Measurements from ENCODE around the gene ATP8B3. TPM values are rescaled to one million over a fixed set of nuclear protein-coding genes. Genes with fewer than 3 reads are reported as not detected.
A peak's percentile ranks its signal among the peaks of the same experiment; 100 is the strongest.

ATP8B3 gene
- total and polyA plus RNA-seq, 2 donors (not counting 1 experiment from before 2014, with no cell fraction given): 2.3 to 3.0 TPM

DNA sequence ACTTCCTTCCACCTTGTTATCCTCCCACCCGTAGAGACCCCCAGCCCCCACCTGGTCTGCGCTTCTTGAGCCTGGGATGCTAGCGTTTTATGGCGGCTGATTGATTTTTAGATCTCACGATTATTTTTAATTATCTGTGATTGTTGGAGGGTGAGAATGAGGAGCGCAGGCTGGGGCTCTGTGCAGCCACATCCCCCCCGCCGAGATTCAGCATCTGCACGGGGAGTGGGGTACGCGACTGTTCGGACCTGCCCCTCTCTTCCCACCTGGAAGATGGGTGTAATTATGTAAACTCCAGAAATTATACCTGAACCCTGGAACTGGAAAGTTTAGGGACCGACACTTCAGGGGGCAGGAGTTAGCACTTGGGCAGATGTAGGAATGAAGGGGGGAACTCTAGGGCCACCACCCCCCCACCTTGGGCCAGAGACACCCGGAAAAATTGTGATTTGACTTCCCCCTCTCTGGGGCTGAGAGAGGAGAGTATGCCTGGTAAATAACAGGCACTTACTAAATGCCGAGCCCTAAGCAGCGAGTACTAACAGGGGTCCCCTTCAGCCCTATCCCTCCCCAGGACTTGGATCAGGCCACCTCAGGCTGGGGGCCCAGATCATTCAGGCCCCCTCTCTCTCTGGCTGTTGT, 60.6 kb downstream of the ATP8B3 start:
- no peak overlapping the region for H2AFZ ChIP-seq (ENCODE audit: low read length)
- no peak overlapping the region for H3K4me2 ChIP-seq (ENCODE audit: extremely low read depth, insufficient read depth, low read length)
- no peak overlapping the region for H3K9ac ChIP-seq (ENCODE audit: insufficient read depth, low read length)
- no peaks in the 10 kb centered on the region for H3K79me2 ChIP-seq (ENCODE audit: control insufficient read depth, insufficient read depth, low read length)
- TF ChIP-seq EZH2 (IDR thresholded peaks at IDR 0.05; ENCODE audit: low read length, missing control alignments): no peak
- TF ChIP-seq, protein P1, sequence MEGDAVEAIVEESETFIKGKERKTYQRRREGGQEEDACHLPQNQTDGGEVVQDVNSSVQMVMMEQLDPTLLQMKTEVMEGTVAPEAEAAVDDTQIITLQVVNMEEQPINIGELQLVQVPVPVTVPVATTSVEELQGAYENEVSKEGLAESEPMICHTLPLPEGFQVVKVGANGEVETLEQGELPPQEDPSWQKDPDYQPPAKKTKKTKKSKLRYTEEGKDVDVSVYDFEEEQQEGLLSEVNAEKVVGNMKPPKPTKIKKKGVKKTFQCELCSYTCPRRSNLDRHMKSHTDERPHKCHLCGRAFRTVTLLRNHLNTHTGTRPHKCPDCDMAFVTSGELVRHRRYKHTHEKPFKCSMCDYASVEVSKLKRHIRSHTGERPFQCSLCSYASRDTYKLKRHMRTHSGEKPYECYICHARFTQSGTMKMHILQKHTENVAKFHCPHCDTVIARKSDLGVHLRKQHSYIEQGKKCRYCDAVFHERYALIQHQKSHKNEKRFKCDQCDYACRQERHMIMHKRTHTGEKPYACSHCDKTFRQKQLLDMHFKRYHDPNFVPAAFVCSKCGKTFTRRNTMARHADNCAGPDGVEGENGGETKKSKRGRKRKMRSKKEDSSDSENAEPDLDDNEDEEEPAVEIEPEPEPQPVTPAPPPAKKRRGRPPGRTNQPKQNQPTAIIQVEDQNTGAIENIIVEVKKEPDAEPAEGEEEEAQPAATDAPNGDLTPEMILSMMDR (conservative IDR thresholded peaks at IDR 0.05 in 1 of 2, IDR thresholded peaks at IDR 0.05 in 1 of 2; ENCODE audit: low read depth in 1 of 2, low read length in 2 of 2): no peak
- peaks cover 11% of the 10 kb centered on the region for H3K4me1 ChIP-seq (ENCODE audit: control insufficient read depth, extremely low read depth, insufficient read depth, low read length)
- H3K27me3 ChIP-seq (ENCODE audit: control insufficient read depth, insufficient read depth, low read length): peaks cover 62% of the 10 kb centered on the region
- no peak overlapping the region for H3K4me3 ChIP-seq (replicated peaks in 1 of 4; ENCODE audit: control extremely low read depth in 1 of 4, insufficient read depth in 1 of 4, low read depth in 3 of 4, low read length in 4 of 4)
- no peak overlapping the region for H3K27ac ChIP-seq (ENCODE audit: insufficient read depth, low read length)
- H4K20me1 ChIP-seq (ENCODE audit: control insufficient read depth, extremely low read depth, insufficient read depth, low read length): no peaks in the 10 kb centered on the region
- no peaks in the 10 kb centered on the region for H3K9me3 ChIP-seq (ENCODE audit: control insufficient read depth, insufficient read depth, low read depth, low read length)
- no peak for DNase-seq (ENCODE audit: low read depth in 2 of 2)
- no peaks in the 10 kb centered on the region for H3K36me3 ChIP-seq (ENCODE audit: control insufficient read depth, insufficient read depth, low read length)

- H3K9ac ChIP-seq (ENCODE audit: insufficient read depth, low read length): no peak overlapping the region
- H3K36me3 ChIP-seq (ENCODE audit: control insufficient read depth, insufficient read depth, low read length): no peaks in the 10 kb centered on the region
- no peaks in the 10 kb centered on the region for H4K20me1 ChIP-seq (ENCODE audit: control insufficient read depth, extremely low read depth, insufficient read depth, low read length)
- DNase-seq (ENCODE audit: low read depth in 2 of 2): no peak
- no peaks in the 10 kb centered on the region for H3K79me2 ChIP-seq (ENCODE audit: control insufficient read depth, insufficient read depth, low read length)
- TF ChIP-seq, protein P1 (conservative IDR thresholded peaks at IDR 0.05 in 1 of 2, IDR thresholded peaks at IDR 0.05 in 1 of 2; ENCODE audit: low read depth in 1 of 2, low read length in 2 of 2): no peak
- TF ChIP-seq EZH2 (IDR thresholded peaks at IDR 0.05; ENCODE audit: low read length, missing control alignments): no peak
- no peak overlapping the region for H3K27ac ChIP-seq (ENCODE audit: insufficient read depth, low read length)
- H3K27me3 ChIP-seq (ENCODE audit: control insufficient read depth, insufficient read depth, low read length): peaks cover 53% of the 10 kb centered on the region
- H3K4me3 ChIP-seq (replicated peaks in 1 of 4; ENCODE audit: control extremely low read depth in 1 of 4, insufficient read depth in 1 of 4, low read depth in 3 of 4, low read length in 4 of 4): no peak overlapping the region
- no peaks in the 10 kb centered on the region for H3K9me3 ChIP-seq (ENCODE audit: control insufficient read depth, insufficient read depth, low read depth, low read length)
- peaks cover 11% of the 10 kb centered on the region for H3K4me1 ChIP-seq (ENCODE audit: control insufficient read depth, extremely low read depth, insufficient read depth, low read length)
- no peak overlapping the region for H2AFZ ChIP-seq (ENCODE audit: low read length)
- H3K4me2 ChIP-seq (ENCODE audit: extremely low read depth, insufficient read depth, low read length): no peak overlapping the region
These were observed 61.6 kb downstream of the ATP8B3 start for GRCh38 chr19:1750343-1751021.

GRCh38 chr19:1749373-1750342, 62.4 kb downstream of the ATP8B3 start:
- TF ChIP-seq, protein P1 (conservative IDR thresholded peaks at IDR 0.05 in 1 of 2, IDR thresholded peaks at IDR 0.05 in 1 of 2; ENCODE audit: low read depth in 1 of 2, low read length in 2 of 2): no peak
- TF ChIP-seq EZH2 (IDR thresholded peaks at IDR 0.05; ENCODE audit: low read length, missing control alignments): peak; percentile 85
- H2AFZ ChIP-seq (ENCODE audit: low read length): no peak overlapping the region
- H3K4me2 ChIP-seq (ENCODE audit: extremely low read depth, insufficient read depth, low read length): peak overlapping the region; percentile 13
- H3K79me2 ChIP-seq (ENCODE audit: control insufficient read depth, insufficient read depth, low read length): no peaks in the 10 kb centered on the region
- H3K36me3 ChIP-seq (ENCODE audit: control insufficient read depth, insufficient read depth, low read length): no peaks in the 10 kb centered on the region
- peaks cover 11% of the 10 kb centered on the region for H3K4me1 ChIP-seq (ENCODE audit: control insufficient read depth, extremely low read depth, insufficient read depth, low read length)
- no peak overlapping the region for H3K4me3 ChIP-seq (replicated peaks in 1 of 4; ENCODE audit: control extremely low read depth in 1 of 4, insufficient read depth in 1 of 4, low read depth in 3 of 4, low read length in 4 of 4)
- no peak overlapping the region for H3K9ac ChIP-seq (ENCODE audit: insufficient read depth, low read length)
- no peaks in the 10 kb centered on the region for H3K9me3 ChIP-seq (ENCODE audit: control insufficient read depth, insufficient read depth, low read depth, low read length)
- peaks cover 47% of the 10 kb centered on the region for H3K27me3 ChIP-seq (ENCODE audit: control insufficient read depth, insufficient read depth, low read length)
- H4K20me1 ChIP-seq (ENCODE audit: control insufficient read depth, extremely low read depth, insufficient read depth, low read length): no peaks in the 10 kb centered on the region
- no peak for DNase-seq (ENCODE audit: low read depth in 2 of 2)
- H3K27ac ChIP-seq (ENCODE audit: insufficient read depth, low read length): no peak overlapping the region

Data from fibroblast of lung (primary cell).